IPS-15b (cell line): ENCODE measurements around the gene ADCYAP1R1.

Experiments
- H3K27me3 ChIP-seq: one replicate; pipeline ENCODE4 v1.6.1; 2013; ENCODE audit warnings: low read length; ENCODE audit not compliant: control insufficient read depth, insufficient read depth
- H3K36me3 ChIP-seq: one replicate; pipeline ENCODE4 v1.6.1; 2013; ENCODE audit warnings: low read length; ENCODE audit not compliant: control insufficient read depth, insufficient read depth
- H3K4me1 ChIP-seq: one replicate; pipeline ENCODE4 v1.6.1; 2013; ENCODE audit warnings: mild to moderate bottlenecking, low read length; ENCODE audit not compliant: control insufficient read depth, insufficient read depth
- H3K4me3 ChIP-seq: one replicate; pipeline ENCODE4 v1.5.1; 2013; ENCODE audit warnings: low read depth, low read length
- H3K9ac ChIP-seq: one replicate; pipeline ENCODE4 v1.6.1; 2013; ENCODE audit warnings: low read depth, mild to moderate bottlenecking, low read length
- H3K9me3 ChIP-seq: one replicate; pipeline ENCODE4 v1.6.1; 2013; ENCODE audit warnings: mild to moderate bottlenecking, low read length; ENCODE audit not compliant: control insufficient read depth, insufficient read depth

ADCYAP1R1 gene

DNA sequence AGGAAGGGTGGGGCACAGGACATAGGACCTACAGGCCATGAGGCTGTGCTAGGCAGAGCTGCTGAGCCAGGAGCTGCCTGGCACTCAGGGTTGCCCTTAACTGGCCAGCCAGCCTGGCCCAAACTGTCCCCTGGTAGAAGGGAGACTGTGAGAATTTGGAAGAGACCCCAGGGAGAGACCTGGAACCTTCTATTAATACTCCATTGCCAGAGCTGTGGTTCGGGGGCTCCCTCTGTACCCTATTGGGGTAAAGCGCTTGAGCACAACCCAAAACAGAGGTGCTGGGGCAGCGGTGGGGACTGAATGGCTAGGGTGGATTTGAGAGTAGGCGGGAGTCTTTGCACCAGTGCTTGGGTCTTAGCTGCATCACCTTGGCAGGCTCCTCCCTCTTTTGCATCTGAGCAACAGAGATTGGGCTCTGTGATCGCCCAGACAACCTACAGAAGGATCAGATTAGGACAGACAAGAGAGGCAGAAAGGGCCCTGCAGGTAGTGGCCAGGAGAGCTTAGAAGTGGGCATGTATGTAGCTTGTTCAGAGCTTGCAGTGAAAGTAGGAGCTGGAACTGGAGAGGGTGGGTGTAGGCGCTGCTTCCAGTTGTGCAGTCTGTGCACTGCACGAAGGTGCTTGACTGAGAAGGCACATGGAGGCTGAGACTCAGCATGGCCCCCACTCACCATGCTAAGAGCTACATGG is 53.3 kb downstream of the ADCYAP1R1 start:
- Histone ChIP-seq H3K4me1 (no peaks in the 10 kb centered on the region), H3K36me3 (no peaks in the 10 kb centered on the region), H3K27me3 (no peaks in the 10 kb centered on the region), H3K9me3 (no peaks in the 10 kb centered on the region), H3K9ac (no peak overlapping the region), H3K4me3 (no peak overlapping the region)

DNA sequence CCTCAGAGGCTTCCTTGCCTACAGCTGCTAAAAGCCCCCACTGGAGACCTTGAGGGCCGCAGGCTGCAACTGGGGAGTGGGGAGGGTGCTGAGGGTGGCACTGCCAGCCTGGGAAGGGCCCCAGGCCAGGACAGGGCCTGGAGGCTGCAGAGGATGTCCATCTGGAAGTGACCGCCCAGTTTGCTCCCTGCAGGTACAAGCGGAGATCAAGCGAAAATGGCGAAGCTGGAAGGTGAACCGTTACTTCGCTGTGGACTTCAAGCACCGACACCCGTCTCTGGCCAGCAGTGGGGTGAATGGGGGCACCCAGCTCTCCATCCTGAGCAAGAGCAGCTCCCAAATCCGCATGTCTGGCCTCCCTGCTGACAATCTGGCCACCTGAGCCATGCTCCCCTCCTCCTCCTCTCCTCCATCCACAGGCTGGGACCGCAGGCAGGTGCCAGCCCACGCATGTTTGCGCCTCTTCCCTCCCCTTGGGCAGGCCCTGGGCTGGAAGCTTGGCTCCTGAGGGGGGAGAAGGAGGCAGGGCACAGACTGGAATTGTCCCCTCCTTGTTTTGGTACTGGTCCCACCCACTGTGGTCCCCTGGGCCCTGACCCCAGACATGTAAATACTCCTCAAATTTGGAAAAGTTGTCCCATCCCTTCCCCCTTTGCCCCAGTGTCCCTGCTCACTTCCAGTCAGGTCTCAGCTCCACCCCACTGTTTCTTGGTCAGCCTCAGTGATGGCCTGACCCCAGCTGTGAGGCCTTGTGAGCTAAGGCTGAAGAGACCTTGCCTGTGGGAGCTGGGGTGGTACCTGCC is 54.4 kb downstream of the ADCYAP1R1 start:
- no peaks in the 10 kb centered on the region for H3K9me3 ChIP-seq
- H3K4me1 ChIP-seq = no peaks in the 10 kb centered on the region
- no peak overlapping the region for H3K9ac ChIP-seq
- no peaks in the 10 kb centered on the region for H3K27me3 ChIP-seq
- H3K4me3 ChIP-seq = no peak overlapping the region
- H3K36me3 ChIP-seq = no peaks in the 10 kb centered on the region

DNA sequence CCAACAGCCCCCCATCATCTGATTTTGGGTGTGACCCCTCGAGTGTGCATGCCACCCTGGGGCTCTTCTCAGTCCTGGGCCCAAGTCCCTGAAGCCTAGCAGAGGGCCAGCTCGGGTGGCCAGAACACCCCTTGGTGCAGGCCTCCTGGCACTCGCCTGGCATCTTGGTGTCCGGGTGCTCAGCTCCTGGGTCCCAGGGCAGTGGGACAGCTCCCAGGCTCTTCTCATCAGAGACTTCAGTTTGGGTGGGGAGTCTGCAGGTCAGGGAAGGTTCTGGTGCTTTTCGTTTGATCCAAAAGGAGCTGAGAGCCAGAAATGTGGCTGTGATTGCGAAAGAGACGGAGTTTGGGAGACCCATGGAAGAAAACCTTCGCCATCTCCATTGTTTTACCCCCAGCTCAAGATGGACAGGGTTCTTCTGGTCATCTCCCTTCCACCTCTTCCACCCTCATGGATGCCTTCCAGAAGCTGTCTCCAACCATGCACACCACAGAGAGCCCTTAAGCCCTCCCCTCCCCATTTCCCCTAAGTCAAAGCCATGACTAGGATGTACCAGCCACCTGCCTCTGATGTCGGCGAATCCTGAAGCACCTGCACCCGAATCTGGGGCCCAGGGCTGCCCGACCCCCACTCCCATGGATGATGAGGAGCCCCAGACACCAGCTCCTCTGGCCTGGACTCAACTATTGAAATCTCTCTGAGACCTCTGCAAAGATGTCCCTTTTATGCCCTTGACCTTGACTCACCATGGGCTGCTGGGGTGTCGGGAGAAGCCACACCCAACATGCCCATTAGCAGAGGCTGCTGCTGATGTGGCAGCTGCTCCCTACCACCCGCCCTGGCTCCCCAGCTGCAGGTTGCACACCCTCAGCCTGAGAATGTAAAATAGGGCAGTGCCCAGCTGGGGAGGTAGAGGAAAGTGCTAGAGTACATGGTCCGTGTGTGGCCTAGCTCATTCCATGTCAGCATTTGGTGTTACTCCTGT is 55.3 kb downstream of the ADCYAP1R1 start:
- no peaks in the 10 kb centered on the region for H3K9me3 ChIP-seq
- H3K4me3 ChIP-seq = no peak overlapping the region
- no peaks in the 10 kb centered on the region for H3K27me3 ChIP-seq
- no peaks in the 10 kb centered on the region for H3K4me1 ChIP-seq
- H3K36me3 ChIP-seq = no peaks in the 10 kb centered on the region
- H3K9ac ChIP-seq = no peak overlapping the region

DNA sequence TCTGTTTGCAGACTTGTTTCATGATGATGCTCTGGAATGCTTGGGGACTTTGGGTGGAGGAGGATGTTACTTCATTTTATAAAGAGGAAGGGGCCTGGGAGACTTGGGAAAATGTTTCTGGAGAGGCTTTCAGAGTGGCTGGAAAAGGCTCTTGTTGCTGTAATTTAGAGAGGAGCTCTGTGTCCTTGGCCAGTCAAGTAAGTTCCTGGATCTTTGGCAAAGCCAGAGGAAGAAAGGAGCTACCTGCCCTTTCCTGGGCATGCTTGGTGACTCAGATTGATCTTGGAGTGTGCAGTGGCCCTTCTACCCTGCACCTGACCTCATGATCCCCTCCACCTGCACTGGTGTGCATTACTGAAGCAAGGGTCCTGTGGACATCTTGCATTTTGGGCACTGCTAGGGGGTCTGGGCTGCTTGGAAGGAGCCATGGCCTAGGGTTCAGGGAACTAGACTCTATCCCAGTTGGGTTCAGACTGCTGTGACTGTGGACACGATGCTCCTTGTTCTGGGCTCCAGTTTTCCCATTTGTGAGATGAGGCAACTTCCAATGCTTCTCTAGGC is 56.1 kb downstream of the ADCYAP1R1 start:
- Histone ChIP-seq H3K36me3 (no peaks in the 10 kb centered on the region), H3K27me3 (no peaks in the 10 kb centered on the region), H3K9me3 (no peaks in the 10 kb centered on the region), H3K9ac (no peak overlapping the region), H3K4me1 (no peaks in the 10 kb centered on the region), H3K4me3 (no peak overlapping the region)

DNA sequence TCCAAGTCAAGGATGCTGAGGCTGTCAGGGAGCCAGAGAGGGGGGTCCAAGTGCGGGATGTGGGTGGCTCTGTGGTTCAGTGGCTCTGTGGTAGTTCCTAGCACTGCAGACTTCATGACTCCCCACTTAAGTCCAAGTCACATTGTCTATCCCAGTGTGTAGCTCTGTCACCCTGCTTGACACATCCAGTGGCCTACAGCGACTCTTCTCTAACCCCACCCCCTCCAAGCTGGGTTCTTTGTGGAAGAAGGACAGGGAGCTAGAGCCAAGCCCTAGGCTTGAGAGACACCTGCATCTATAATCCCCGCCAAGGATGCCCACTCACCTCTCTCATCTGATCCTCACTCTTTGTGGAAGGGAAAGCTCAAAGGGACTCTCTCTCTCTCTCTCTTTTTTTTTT is 57.6 kb downstream of the ADCYAP1R1 start:
- Histone ChIP-seq H3K27me3 (no peaks in the 10 kb centered on the region), H3K9ac (no peak overlapping the region), H3K36me3 (no peaks in the 10 kb centered on the region), H3K9me3 (no peaks in the 10 kb centered on the region), H3K4me3 (no peak overlapping the region), H3K4me1 (no peaks in the 10 kb centered on the region)

DNA sequence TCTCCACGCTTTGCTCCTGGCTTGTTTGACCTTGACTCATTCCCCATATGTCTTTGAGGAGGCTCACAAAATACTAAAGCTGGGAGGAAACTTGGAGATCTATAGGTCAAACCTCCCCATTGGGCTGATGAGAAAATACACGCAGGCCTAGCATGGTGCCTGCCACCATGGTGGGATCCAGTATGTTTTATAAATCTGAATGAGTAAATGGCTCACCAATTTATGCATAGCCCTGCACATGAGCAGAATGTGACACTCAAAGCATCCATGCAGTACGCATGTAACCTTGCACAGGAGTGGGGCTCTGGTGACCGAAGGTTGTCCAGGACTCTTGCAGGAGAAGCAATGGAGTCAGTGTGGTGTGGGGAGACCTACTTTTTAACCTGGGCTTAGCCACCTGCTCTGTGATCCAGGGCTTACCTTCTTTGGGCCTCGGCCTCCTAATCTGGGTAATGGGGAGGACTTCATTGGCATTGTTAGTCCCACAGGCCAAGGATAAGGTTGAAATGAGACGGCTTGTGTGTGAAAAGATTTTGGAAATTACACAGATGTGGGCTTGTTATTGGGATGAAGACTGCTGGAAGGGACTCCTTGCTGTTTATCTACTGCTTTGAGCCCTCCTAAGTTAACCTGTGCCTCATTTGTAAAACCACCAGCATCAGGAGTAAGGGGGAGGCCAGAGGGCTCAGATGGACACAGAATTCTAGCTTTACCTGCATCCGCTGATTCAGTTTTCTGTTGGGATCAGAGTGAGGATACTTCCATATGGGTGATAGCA is 58.4 kb downstream of the ADCYAP1R1 start:
- Histone ChIP-seq H3K4me3 (no peak overlapping the region), H3K9me3 (no peaks in the 10 kb centered on the region), H3K27me3 (no peaks in the 10 kb centered on the region), H3K9ac (no peak overlapping the region), H3K4me1 (no peaks in the 10 kb centered on the region), H3K36me3 (no peaks in the 10 kb centered on the region)

DNA sequence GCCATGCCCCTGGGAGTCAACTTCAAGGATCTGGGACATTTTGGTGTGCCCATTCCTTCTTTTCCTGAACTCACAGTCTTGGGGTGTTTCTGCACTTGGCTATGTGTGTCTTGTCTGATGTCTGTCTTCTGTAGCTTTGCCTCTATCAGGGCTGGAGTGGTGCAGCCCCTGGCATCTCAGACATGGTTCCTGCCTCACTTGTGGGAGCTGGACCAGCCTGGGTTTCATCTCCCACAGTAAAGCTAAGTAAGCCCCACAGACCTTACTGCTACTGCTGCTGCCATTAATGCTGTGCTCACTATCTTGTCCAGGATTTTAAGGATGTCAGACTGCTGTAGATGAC is 59.0 kb downstream of the ADCYAP1R1 start:
- H3K4me1 ChIP-seq = no peaks in the 10 kb centered on the region
- H3K9ac ChIP-seq = no peak overlapping the region
- no peaks in the 10 kb centered on the region for H3K9me3 ChIP-seq
- no peaks in the 10 kb centered on the region for H3K36me3 ChIP-seq
- no peak overlapping the region for H3K4me3 ChIP-seq
- H3K27me3 ChIP-seq = no peaks in the 10 kb centered on the region

DNA sequence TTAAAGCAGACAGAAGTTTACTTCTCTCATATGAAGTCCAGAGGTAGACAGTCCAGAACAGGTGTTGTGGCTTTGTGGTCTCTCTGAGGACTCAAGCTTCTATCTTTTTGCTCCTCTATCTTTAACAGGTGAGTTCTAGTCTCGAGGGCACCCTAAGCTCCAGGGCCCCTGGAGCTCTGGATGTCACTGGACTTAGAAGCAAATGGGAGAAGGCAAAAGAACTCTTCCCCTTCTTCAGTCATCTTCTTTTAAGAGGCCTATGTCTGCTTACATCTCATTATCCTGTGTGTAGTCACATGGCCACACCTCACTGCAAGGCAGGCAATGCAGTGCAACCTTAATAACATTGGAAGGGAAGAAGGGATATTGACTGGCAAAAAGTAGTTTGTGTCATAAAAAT is 61.6 kb downstream of the ADCYAP1R1 start:
- Histone ChIP-seq H3K4me3 (no peak overlapping the region), H3K9ac (no peak overlapping the region), H3K9me3 (no peaks in the 10 kb centered on the region), H3K27me3 (no peaks in the 10 kb centered on the region), H3K36me3 (no peaks in the 10 kb centered on the region), H3K4me1 (no peaks in the 10 kb centered on the region)

DNA sequence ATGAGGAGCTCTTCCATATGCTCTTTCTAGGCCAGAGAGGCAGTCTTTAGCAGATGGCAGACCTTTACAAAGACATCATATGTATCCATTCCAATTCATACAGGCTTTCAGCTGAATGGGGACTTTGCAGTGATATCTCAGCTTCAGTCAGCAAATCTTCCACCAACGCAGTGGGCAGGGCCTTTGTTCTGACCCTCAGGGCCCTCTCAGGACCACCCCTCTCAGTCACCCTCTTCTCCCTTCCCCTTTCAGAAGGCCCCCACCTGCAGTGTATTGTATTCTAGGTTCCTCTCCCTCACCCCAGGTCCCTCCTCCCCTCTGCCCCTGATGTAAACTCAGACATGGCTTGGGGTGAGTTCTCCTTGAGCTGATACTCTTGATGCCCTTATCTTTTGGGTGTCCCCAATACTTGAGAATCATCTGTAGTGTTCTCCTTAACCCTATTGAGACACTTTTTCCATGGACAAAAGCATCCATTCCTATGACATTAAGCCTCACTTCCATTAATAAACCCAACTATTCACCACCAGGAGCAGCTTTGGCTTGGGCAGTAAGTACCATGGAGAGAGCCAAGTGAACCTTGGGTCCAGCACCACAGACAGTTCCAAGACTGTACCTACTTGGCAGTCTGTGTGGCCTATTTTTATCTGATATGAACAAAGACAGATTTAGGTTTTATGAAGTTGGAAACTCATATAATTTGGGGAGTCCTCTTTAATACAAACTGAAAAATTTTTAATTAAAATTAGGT is 62.7 kb downstream of the ADCYAP1R1 start:
- Histone ChIP-seq H3K27me3 (no peaks in the 10 kb centered on the region), H3K4me1 (no peaks in the 10 kb centered on the region)

DNA sequence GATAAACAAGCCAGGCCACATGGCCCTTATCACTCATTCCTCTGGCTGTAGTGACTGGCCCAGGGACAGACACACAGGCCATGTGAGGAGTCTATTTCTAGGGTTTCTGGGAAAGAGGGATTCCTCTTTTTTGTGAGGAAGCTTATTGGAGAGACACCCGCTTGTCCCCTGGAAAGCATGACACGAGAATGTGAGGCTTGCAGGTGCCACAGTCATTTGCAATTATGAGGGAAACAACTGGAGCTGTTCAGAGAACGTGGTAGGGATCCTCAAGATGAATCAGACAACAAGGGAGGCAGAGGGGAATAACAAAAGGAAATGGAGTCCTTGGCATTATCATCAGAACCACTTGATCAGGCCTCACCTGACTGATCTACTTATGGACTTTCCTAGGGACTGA is 64.5 kb downstream of the ADCYAP1R1 start:
- no peaks in the 10 kb centered on the region for H3K27me3 ChIP-seq
- no peak overlapping the region for H3K9ac ChIP-seq
- no peaks in the 10 kb centered on the region for H3K4me1 ChIP-seq
- H3K9me3 ChIP-seq = no peaks in the 10 kb centered on the region
- H3K36me3 ChIP-seq = no peaks in the 10 kb centered on the region
- no peak overlapping the region for H3K4me3 ChIP-seq

More for the DNA sequence above, 62.7 kb downstream of the ADCYAP1R1 start:
- Histone ChIP-seq H3K9ac (no peak overlapping the region), H3K9me3 (no peaks in the 10 kb centered on the region), H3K4me3 (no peak overlapping the region), H3K36me3 (no peaks in the 10 kb centered on the region)
